Esophagus muscularis mucosa (tissue), 3 donors: ENCODE results near the gene PATL2.

Source experiments
- CTCF ChIP-seq, 3 experiments: fragments of 200-600 bp in 2 of 3; fragments of 450-650 bp in 1 of 3; sonication (generic) in 2 of 3; IDR thresholded peaks; one replicate each; pipeline ENCODE4 v1.5.1; 2017 to 2019; ENCODE audit warnings: antibody characterized with exemption in 3 of 3, mild to moderate bottlenecking in 2 of 3, moderate library complexity in 1 of 3
- POLR2AphosphoS5 ChIP-seq, 2 donors: sonication (generic); formaldehyde crosslinking; IDR thresholded peaks; one replicate each; pipeline ENCODE4 v1.6.1; 2017; ENCODE audit warnings: antibody characterized with exemption in 2 of 2

- peak; percentile 20 to 48 (median 31) for TF ChIP-seq CTCF (IDR thresholded peaks at IDR 0.05)
- TF ChIP-seq POLR2AphosphoS5 (IDR thresholded peaks at IDR 0.05) = peak in 1 of 2 donors; percentile 7
Measured at GRCh38 chr15:44710236-44711095, 657 bp downstream of the PATL2 start.
